ENCODE results near the gene TPRKB.
"Not testable (repeated sequence)": the region's sequence is repeated elsewhere in the genome, so short reads cannot be mapped to it uniquely, and the experiment has no call there.

Gene TPRKB

GRCh38 chr2:73736855-73737779 is at the start of gene TPRKB:
TSS of gene TPRKB (minus strand) at chr2:73737345. CDS start at chr2:73734569, 2,776 bp downstream.
- DNase-seq (ENCODE audit: low spot score), result peak; percentile 95

GRCh38 chr2:73783883-73784282 is 46.7 kb upstream of the TPRKB start, which contains the start of gene C2orf78:
TSS of gene C2orf78 (plus strand) at chr2:73784183. CDS start at chr2:73784310, 127 bp downstream.
- not testable (repeated sequence) for DNase-seq (ENCODE audit: low spot score)

- not testable (repeated sequence) for DNase-seq (ENCODE audit: low spot score)
These were observed 46.3 kb upstream of the TPRKB start for GRCh38 chr2:73783402-73783801.

- DNase-seq (ENCODE audit: low spot score), result no peak
These were observed 43.1 kb upstream of the TPRKB start for GRCh38 chr2:73780237-73780582.

- DNase-seq (ENCODE audit: low spot score), result peak; percentile 94
These were observed 42.5 kb upstream of the TPRKB start, which contains the start of gene DUSP11 for GRCh38 chr2:73779467-73780236. TSS of gene DUSP11 (minus strand) at chr2:73780103. CDS start at chr2:73779974, 129 bp downstream.

- DNase-seq (ENCODE audit: low spot score), result not testable (repeated sequence)
These were observed 41.8 kb upstream of the TPRKB start for GRCh38 chr2:73778867-73779466.

GRCh38 chr2:73776869-73777519 is 39.8 kb upstream of the TPRKB start:
- no peak for DNase-seq (ENCODE audit: low spot score)

- no peak for DNase-seq (ENCODE audit: low spot score)
These were observed 39.2 kb upstream of the TPRKB start for GRCh38 chr2:73776381-73776780.

GRCh38 chr2:73772819-73773218 is 35.7 kb upstream of the TPRKB start:
- no peak for DNase-seq (ENCODE audit: low spot score)

GRCh38 chr2:73770725-73771124 is 33.6 kb upstream of the TPRKB start:
- DNase-seq (ENCODE audit: low spot score), result no peak

- DNase-seq (ENCODE audit: low spot score), result no peak
These were observed 29.8 kb upstream of the TPRKB start for GRCh38 chr2:73766994-73767393.

GRCh38 chr2:73766349-73766748 is 29.2 kb upstream of the TPRKB start:
- no peak for DNase-seq (ENCODE audit: low spot score)

- DNase-seq (ENCODE audit: low spot score), result no peak
These were observed 27.8 kb upstream of the TPRKB start for GRCh38 chr2:73764945-73765344.

- DNase-seq (ENCODE audit: low spot score), result no peak
These were observed 25.4 kb upstream of the TPRKB start for GRCh38 chr2:73762571-73762970.

- no peak for DNase-seq (ENCODE audit: low spot score)
These were observed 22.8 kb upstream of the TPRKB start for GRCh38 chr2:73759904-73760303.

- DNase-seq (ENCODE audit: low spot score), result no peak
These were observed 22.2 kb upstream of the TPRKB start for GRCh38 chr2:73759285-73759764.

GRCh38 chr2:73754332-73754731 is 17.2 kb upstream of the TPRKB start:
- not testable (repeated sequence) for DNase-seq (ENCODE audit: low spot score)

- no peak for DNase-seq (ENCODE audit: low spot score)
These were observed 12.2 kb upstream of the TPRKB start for GRCh38 chr2:73749314-73749713.

- DNase-seq (ENCODE audit: low spot score), result no peak
These were observed 9.7 kb upstream of the TPRKB start for GRCh38 chr2:73746877-73747208.

GRCh38 chr2:73746015-73746876 is 9.1 kb upstream of the TPRKB start:
- no peak for DNase-seq (ENCODE audit: low spot score)

GRCh38 chr2:73740767-73741166 is 3.6 kb upstream of the TPRKB start:
- DNase-seq (ENCODE audit: low spot score), result no peak

Measured in globus pallidus (tissue), 1 donor.